T-helper 2 cell (primary cell): Measurements from ENCODE around the gene PORCN.
A peak's percentile ranks its signal among the peaks of the same experiment; 100 is the strongest.
"Not testable (repeated sequence)": the region's sequence is repeated elsewhere in the genome, so short reads cannot be mapped to it uniquely, and the experiment has no call there.

ENCODE experiments used
- DNase-seq, 5 experiments: peaks; one replicate each; pipeline versions ENCODE4 v3.0.0 to v3.0.0-alpha.2; 2012 to 2022

The PORCN gene

GRCh38 chrX:48513670-48514069, 4.9 kb downstream of the PORCN start:
- no peak for DNase-seq

DNA sequence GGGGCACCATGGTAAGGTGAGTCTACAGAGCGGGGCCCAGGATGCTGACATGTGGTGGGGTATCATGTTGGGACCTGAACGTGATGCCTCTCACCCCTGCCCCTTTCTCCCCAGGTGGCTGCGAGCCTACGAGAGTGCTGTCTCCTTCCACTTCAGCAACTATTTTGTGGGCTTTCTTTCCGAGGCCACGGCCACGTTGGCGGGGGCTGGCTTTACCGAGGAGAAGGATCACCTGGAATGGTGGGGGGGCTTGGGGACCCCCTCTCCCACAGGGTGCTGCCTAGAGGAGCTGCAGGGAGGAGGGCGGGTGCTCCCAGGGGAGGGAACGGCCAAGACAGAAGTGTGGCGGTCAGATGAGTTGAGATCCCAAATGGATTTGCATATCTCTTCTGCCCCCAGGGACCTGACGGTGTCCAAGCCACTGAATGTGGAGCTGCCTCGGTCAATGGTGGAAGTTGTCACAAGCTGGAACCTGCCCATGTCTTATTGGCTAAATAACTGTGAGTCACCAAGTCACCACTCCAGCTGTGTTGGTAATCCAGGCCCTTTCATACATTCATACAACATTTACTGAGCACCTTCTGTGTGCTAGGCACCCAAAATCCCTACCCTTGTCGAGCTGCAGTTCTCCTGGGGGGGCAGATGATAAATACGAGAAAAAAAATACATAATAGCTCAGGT, 5.5 kb downstream of the PORCN start:
- DNase-seq, result no peak

DNA sequence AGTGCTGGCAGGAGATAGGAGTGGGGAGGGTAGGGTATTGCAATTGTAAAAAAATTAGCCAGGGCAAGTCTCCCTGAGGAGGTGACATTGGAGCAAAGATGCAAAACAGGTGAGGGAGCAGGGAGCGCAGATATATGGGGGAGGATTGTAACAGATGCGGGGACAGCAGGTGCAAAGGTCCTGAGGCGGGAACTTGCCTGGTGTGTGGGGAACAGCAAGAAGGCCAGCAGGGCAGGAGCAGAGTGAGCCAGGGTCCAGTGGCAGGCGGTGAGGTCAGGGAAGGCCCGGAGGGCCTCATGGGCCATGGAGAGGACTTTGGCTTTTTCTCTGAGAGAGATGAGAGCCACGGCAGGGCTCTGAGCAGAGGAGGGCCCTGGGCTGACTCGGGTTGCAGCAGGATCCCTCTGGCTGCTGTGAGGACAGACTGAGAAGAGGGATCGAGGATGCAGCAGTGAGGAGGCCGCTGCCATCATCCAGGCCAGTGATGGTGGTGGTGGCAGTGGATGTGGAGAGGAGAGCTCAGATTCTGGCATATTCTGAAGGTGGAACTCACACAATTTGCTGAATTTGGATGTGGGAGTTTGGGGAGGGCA, 6.2 kb downstream of the PORCN start:
- no peak for DNase-seq

DNA sequence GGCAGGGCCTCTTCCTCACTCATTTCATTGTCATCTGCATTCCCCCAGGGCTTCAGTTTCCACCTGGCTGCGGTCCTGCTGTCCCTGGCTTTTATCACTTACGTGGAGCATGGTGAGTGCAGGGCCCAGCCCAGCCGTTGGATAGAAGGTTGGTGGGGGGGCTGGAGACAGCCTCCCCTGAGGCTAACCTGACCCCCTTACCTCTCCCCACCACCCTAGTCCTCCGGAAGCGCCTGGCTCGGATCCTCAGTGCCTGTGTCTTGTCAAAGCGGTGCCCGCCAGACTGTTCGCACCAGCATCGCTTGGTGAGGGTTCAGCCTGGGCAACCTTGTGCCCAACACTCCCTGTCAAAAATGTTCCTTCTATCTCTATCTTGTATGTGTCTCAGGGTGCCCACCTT, 7.0 kb downstream of the PORCN start:
- DNase-seq, result no peak

GRCh38 chrX:48516285-48516684, 7.5 kb downstream of the PORCN start:
- no peak for DNase-seq

GRCh38 chrX:48516987-48517386, 8.2 kb downstream of the PORCN start:
- DNase-seq, result no peak

- not testable (repeated sequence) for DNase-seq
Measured at GRCh38 chrX:48519481-48519880, 10.7 kb downstream of the PORCN start.

- DNase-seq, result peak in 1 of 5 experiments; percentile 63
Measured at GRCh38 chrX:48520455-48520854, 11.7 kb downstream of the PORCN start.

DNA sequence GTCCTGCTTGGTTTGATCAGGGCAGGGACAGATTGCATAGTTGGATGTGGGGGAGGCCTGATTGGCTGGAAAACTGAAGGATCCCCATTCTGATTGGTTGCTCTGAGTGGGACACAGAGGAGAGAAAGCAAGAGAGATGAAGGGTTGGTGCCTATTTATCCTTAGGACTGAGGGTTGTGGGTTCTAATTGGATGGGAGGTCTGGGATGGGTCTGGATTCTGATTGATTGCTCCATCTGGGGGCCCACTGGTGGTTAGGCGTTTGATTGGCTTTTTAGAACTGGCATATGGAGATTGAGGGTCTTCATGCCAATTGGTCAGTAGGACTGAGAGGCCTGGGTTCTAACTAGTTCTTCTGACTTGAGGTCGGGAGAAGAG, 12.2 kb downstream of the PORCN start:
- peak in 1 of 5 experiments; percentile 66 for DNase-seq

GRCh38 chrX:48521353-48522243, 12.8 kb downstream of the PORCN start, which contains the start of gene EBP:
TSS of gene EBP (plus strand) at chrX:48521808. CDS start at chrX:48523772, 1,964 bp downstream.
- DNase-seq, result peak; percentile 79 to 98 (median 92)

GRCh38 chrX:48522291-48522690, 13.5 kb downstream of the PORCN start:
- no peak for DNase-seq

GRCh38 chrX:48523682-48524081, 14.9 kb downstream of the PORCN start:
- peak in 1 of 5 experiments; percentile 10 for DNase-seq

GRCh38 chrX:48525853-48526252, 17.1 kb downstream of the PORCN start:
- not testable (repeated sequence) for DNase-seq

GRCh38 chrX:48530736-48531135, 21.9 kb downstream of the PORCN start:
- no peak for DNase-seq

GRCh38 chrX:48531358-48531959, 22.7 kb downstream of the PORCN start:
- peak in 1 of 5 experiments; percentile 57 for DNase-seq

DNA sequence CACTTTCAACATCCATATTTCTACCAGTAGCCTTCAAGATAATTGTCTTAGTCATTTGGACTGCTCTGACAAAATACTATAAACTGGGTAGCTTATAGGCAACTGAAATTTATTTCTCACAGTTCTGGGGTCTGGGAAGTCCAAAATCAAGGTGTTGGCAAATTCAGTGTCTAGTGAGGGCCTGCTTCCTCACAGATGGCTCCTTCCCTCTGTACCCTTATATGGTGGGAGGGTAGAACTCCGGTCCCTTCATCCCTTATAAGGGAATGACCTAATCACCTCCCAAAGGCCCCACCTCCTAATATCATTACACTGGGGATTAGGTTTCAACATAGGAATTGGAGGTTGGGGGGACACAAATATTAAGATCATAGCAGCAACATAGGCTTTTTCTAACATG, 23.4 kb downstream of the PORCN start:
- DNase-seq, result no peak

DNA sequence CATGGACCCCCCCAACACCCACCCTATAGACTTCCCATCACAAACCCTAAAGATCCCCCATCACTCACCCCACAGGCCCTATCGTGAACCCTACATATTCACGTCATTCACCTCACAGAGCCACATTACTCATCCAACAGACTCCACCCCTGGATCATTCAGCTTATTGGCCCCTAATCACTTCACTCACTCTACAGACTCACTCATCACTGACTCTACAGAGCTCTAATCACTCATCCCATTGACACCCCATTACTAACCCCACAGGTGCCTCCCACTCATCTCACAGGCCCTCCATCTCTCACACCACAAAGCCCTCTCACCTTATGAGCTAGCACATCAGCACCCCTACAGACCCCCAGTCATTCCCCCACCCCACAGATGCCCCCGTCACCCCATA, 24.4 kb downstream of the PORCN start:
- DNase-seq, result no peak

DNA sequence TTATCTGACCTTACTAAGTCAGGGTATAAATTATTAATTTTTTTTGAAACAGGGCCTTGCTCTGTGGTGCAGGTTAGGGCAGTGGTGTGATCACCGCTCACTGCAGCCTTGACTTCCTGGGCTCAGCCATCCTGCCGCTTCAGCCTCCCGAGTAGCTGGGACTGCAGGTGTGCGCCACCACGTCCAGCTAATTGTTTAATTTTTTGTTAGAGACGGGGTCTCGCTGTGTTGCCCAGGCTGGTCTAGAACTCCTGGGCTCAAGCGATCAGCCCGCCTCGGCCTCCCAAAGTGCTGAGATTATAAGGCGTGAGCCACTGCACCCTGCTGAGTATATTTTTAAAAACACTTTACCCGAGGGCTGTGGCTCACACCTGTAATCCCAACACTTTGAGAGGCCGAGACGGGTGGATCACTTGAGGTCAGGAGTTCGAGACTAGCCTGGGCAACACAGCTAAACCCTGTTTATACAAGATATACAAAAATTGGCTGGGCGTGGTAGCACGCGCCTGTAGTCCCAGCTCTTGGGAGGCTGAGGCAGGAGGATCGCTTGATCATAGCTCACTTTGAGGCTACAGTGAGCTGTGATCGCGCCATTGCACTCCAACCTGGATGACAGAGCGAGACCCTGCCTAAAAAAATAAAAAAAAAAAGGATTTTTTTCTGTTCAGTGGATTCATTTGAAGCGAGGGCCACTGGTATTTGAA, 30.0 kb downstream of the PORCN start:
- DNase-seq, result no peak

DNA sequence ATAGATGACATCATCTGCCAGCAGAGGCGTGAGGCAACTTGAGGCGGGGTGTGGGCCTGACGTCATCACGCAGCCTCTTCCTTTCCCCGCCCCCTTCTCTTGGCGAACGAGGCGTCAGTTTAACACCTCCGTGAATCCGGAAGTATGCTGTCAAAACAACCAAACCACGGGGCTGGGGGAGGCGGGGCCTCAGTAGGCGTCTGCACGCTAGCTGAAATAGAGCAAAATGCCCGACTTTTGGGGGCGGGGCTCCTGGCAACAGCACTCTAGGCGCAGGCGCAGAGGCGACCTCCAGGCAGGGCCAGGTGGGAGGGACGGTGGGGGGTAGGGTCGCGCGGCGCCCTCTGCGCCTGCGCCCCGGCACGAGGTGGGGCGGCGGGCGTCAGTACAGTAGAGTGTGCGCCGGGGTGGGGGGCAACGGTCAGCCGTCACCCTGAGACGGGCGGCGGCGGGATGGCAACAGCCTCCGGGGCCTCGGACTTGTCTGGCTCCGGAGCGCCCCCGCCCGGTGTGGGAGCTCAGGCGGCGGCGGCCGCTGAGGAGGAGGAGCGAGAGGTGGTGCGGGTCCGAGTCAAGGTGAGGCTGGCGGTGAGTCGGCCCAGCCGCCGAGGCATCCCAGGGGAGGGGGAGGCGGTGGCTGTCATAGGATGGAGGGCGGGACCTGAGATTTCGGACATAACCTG, 30.7 kb downstream of the PORCN start, which contains the start of gene TBC1D25:
TSS of gene TBC1D25 (plus strand) at position 370 of the 683 bp plus-strand sequence. CDS start at position 454, 84 bp downstream.
- peak; percentile 90 to 98 (median 97) for DNase-seq

DNA sequence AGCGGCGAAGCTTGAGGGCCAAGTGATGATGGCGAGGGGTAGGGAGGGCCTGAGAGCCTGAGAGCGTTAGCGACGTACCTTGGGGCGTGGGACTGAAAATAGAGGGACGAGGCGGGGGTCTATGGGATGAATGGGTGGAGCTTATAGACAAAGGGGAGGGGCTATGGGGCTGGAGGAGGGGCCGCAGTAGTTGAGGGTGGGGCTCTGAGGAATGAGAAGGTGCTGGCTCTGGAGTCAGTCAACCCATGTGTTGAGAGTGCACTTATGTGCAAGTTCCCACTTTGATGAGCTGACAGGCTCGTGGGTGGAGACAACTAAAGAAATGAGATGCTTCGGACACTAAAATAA, 31.2 kb downstream of the PORCN start:
- DNase-seq, result peak in 3 of 5 experiments; percentile 14 to 41 (median 23)

DNA sequence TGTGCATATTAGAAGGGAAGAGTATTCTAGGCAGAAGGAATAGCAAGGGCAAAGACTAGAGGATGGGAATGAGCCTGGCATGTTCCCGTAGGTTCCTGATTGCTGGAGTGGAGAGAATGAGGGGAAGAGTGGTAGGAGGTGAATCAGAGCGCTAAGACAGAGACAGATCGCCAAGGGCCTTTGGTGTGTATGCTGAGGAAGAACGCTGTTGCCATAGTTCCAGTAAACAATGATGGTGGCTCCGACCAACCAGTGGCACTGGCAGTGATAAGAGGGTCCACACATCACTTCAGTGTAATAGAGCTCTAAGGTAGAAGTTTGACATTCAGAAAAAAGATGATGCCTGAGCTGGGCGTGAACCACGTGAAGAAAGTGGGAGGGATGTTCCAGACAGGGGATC, 31.7 kb downstream of the PORCN start:
- no peak for DNase-seq
